Ecto neural progenitor cell (in vitro differentiated cells): ENCODE data around the gene STARD13.
"Not testable (repeated sequence)": the region's sequence is repeated elsewhere in the genome, so short reads cannot be mapped to it uniquely, and the experiment has no call there.

Experiments
- DNase-seq: peaks from one replicate; pipeline ENCODE4 v3.0.0-alpha.2; 2018; ENCODE audit warnings: low spot score

Gene STARD13

DNA sequence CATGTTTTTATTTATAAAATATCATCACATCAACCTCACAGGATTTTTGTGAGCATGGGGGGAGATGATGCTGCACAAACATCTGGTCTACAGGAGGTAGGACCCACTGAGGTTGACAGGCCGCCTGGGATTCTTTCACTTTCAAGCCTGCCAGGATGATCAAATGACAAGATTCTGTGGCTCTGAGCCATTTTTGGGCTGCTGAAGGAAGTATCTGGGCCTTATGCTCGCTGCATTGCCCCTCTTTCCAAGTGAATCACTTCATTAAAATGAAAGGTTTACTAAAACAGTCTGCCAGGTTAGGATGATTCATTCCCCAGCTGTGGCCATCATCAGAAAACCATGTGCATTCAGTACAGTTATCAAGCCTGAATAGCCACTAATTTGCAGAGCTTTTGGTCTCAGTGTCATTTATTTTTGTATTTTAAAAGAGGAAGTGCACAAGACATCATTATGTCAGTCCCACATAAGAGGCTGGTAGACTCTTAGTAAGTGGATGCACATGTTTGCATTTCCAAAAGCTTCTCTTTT is 34.4 kb downstream of the STARD13 start:
- no peak for DNase-seq

GRCh38 chr13:33250609-33251008 is 34.9 kb downstream of the STARD13 start:
- no peak for DNase-seq

DNA sequence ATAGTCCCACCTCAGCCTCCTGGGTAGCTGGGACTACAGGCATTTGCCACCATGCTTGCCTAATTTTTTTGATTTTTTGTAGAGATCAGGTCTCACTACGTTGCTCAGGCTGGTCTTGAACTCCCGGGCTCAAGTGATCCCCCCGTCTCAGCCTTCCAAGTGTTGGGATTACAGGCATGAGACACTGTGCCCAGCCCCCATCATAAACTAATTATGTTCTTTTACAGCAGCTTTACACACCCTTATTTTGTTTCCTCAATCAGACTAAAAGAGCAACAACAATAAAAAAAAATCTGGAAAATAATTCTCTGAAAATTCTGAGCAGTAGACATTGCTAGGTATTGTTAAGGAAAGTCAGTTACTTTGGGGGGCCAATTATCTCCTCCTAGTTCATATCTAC is 35.7 kb downstream of the STARD13 start:
- DNase-seq, result no peak

- no peak for DNase-seq
Measured at GRCh38 chr13:33249066-33249465, 36.5 kb downstream of the STARD13 start.

GRCh38 chr13:33245505-33246158 is 39.9 kb downstream of the STARD13 start:
- no peak for DNase-seq

DNA sequence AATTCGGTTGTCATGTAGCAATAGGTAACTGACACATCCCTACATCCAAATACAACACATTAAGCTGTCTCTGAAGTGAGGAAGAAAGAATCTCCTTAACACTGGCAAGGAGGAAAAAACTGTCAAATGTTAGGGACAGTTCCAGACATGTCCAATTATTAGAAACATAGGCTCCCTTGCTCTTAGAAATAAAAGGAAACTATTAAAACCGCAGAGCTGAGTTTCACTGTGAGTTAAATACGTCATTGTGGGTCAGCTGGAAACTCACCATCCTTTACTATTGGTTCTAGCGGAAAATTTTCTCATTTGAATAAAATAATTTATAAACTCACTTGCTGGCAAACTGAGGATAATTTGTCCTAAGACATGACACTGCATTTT is 40.7 kb downstream of the STARD13 start:
- no peak for DNase-seq

GRCh38 chr13:33244210-33244906 is 41.2 kb downstream of the STARD13 start:
- DNase-seq, result no peak

GRCh38 chr13:33242984-33243617 is 42.5 kb downstream of the STARD13 start:
- no peak for DNase-seq

DNA sequence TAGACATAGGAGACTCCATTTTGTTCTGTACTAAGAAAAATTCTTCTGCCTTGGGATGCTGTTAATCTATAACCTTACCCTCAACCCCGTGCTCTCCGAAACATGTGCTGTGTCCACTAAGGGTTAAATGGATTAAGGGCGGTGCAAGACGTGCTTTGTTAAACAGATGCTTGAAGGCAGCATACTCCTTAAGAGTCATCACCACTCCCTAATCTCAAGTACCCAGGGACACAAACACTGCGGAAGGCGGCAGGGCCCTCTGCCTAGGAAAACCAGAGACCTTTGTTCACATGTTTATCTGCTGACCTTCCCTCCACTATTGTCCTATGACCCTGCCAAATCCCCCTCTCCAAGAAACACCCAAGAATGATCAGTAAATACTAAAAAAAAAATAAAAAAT is 43.2 kb downstream of the STARD13 start:
- not testable (repeated sequence) for DNase-seq

DNA sequence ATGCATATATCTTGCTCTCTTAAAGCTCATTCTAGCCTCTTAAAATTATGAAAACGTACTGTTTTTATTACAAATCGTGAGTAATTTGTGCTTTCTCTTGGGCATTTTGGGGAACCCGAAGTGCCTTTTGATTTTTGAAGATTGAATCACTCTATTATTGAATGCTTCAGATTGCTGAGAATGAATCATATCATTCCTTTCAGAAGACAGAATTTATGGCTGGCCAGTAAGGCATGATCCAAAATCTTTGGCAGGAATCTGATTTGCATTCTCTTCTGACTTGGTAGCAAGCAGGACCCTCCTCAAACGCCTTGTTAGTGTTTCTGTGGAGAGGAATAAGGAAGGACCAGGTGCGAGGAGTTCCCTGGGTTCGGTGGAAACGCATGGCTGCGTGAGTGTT is 49.5 kb downstream of the STARD13 start:
- no peak for DNase-seq

DNA sequence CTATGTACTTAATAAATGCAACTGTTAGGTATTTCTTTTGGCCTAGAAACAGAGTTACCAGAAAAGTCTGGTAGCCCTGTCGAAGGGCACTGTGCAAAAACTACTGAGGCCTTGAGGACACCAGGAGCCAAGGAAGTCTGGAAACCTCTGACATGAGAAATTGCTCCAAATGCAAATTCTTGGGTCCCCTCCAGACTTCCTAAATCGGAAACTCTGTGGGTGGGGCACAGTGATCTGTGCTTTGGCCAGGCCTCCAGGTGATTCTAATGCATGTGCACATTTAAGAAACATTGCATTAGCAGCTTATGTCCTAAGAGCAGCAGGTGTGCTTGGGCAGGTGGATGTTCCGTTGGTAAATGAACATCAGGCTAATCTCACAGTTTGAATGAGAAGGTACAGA is 50.0 kb downstream of the STARD13 start:
- no peak for DNase-seq

DNA sequence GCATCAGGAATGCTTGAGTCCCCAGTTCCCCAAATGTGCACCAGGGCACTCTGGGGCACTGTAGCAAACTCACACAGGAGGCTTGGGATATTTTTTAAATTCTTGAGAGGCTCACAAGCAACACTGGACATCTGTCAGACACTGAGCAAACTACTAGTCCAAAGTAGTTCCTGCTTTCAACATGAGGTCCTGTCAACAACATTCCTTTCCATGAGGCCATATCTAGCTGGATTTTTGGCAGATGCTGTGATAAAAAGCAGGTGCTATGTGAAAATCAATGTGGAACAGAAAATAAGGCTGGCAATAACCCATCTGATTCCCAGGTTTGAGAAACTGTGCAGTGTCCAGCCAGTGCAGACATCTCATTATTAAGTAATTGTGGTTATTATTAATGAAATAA is 50.5 kb downstream of the STARD13 start:
- DNase-seq, result no peak

DNA sequence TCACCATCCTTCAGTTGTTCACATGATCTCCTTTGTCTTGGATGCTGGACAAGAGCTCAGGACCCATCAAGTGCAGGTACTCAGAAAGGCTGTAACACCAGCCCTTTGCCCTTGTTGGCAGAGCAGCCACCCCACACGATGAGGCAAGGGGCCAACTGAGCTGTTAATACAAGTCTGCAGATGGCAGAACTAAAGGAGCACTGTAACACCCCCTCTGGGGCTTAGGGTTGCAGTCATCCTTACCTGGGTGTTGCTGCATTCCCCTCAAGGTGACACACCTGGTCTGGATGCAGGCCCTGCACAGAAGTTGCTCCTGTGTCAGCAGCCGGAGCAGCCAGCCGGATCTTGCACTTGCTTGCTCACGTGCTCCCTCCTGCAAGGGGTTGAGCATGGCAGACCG is 52.0 kb downstream of the STARD13 start:
- no peak for DNase-seq

DNA sequence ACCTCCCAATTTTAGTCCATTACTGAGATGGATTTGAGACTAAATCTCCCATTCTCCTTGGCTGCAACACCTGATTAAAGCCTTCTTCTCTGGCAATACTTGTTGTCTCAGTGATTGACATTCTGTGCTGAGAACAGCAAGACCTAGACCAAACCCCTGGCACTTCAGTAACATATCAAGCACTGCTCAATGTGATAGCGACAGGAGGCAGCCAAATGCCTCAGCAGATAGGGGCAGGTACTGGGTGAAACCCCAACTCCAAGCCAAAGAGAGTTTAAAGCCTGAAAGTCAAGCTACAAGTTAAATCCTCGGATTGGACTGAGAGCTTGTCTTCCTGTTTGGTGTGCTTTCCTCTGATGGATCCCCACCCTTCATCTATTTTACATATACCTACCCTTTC is 52.7 kb downstream of the STARD13 start:
- DNase-seq, result no peak

DNA sequence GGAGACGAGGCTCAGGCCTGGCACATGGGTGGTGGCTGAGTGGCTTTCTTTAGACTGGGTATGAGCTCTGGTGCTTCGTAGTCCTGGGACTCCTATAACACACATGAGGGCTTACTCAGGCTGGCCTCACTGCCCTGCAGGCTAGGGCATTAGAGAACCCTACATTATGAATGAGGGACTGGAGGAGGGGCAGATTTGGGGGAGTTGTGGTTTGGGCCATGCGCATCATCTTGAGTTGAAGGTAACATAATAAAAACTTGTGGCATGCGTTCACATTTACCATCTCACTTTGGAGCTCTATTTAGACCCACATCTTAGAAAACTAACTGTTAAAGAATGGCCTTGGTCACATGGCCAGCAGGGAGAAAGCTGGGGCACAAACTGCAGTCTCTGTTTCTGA is 54.2 kb downstream of the STARD13 start:
- DNase-seq, result no peak

DNA sequence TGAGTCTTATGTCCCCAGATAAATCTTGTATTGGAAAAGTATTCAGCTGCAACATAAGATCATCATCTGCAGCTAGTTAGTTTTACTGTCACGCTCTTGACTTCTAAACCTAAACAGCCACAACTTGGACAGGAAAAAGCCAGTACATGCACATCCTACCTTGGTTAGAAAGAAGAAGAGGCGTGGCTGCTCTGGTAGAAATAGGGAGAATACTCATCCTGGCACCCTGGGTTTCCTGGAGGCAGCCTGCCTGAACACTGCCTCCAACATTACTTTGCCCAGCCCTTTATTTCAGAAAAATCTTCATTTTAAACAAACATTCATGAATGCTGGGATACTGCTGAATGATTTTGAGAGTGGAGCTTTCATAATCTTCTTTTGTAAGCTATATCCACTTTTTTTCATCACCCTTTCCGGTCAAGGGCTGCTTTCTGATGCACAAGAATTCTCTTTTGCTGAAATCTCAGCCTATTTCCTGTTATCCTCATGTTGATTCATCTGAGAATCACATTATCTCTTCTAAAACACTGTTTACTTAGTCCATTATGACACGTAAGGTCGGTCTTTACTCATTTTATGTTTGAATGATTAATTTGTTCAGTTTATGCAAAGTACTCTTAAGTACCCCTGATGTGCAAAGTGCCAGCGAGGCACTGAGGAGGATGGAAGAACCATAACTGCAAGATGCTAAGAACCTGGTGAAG is 55.2 kb downstream of the STARD13 start:
- DNase-seq, result no peak

DNA sequence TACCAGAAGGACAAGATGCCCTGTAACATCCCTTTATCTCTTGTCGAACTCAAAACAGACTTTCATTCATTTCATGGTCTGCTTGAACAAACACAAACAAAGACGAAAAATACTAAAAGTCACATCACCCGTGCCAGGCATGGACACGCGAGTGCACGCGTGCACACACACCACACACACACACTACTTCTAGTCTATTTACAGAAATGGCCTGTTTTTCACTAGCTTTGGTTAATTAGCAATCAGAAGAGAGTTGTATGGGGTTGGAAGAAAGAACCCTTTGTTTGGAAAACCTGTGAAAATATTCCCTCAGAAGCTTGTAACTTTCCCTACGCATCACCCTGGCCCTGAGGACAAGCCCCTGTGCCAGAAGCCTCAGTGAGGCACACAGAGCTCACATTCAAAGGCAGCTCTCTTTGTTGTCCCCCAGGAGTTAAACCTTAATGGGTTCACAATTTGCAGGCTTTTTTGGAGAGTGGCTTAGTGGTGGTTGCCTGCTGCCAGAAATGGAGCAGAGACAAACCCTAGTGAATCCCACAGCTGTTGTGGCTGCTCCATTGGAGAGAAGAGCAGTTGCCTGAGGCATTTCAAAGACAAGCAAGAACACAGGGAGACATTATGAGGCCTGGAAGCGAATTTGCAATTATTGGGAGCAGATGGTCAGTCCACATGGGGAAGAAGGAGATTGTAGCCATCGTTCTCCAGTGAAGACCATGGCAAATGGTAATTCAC is 55.9 kb downstream of the STARD13 start:
- no peak for DNase-seq

DNA sequence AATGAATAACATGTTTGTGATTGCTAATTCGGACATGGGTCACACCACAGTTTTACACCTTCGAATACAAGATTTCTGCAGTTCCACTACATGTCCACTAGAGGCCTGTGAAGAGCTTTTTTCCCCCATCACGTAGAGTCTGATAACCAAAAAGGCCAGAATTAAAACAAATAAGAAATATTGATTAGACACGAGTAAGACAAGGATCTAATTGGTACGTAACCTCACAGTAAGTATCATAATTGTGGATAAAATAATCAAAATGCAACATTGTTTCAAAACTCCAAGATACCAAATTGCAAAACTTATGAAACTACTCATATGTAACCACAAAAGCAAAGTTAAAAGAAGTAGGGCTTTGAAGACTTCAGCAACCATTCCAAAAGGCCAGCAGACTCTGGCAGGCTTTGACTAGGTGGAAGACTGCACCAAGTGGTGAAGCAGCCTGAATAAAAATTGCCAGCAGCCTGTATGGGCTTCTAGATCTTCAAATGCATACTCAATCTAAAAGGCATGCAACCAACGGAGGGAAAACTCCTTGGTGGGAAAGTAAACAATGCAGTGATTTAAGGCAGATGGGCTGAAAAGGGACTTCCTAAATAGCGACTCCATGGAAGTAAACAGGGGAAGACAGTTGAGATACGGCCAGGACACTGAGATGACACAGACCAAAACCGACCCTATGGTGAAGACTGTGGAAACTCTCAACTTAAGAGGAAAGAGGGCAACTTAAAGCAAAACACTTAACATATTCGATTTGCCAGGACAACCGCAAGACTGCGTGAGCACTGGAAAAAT is 56.7 kb downstream of the STARD13 start:
- DNase-seq, result no peak

- no peak for DNase-seq
Measured at GRCh38 chr13:33227927-33228647, 57.5 kb downstream of the STARD13 start.

DNA sequence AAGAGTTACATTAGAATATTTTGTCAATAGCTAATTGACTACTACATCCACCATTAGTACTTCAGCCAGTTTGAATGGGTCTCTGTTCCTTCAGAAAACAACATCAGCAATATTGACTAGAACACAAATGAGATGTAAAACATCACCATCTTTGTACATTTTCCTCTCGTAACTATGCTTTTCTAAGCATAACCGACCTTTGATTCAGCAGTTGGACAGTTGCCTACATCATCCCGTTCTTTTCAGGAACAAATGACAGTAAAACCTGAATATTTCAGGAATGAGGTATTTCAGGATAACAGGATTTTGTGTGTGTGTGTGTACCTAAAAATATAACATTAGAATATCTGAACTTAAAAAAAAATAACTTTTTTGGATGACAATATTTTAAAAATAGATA is 60.9 kb downstream of the STARD13 start:
- no peak for DNase-seq
